Measurements from ENCODE around the gene NTN4. TPM values are rescaled to one million over a fixed set of nuclear protein-coding genes. Genes with fewer than 3 reads are reported as not detected.
A peak's percentile ranks its signal among the peaks of the same experiment; 100 is the strongest.

NTN4 gene
- polyA plus RNA-seq, 1 of the 3 experiments (the other 2 are of a cell fraction): 0.08 TPM

DNA sequence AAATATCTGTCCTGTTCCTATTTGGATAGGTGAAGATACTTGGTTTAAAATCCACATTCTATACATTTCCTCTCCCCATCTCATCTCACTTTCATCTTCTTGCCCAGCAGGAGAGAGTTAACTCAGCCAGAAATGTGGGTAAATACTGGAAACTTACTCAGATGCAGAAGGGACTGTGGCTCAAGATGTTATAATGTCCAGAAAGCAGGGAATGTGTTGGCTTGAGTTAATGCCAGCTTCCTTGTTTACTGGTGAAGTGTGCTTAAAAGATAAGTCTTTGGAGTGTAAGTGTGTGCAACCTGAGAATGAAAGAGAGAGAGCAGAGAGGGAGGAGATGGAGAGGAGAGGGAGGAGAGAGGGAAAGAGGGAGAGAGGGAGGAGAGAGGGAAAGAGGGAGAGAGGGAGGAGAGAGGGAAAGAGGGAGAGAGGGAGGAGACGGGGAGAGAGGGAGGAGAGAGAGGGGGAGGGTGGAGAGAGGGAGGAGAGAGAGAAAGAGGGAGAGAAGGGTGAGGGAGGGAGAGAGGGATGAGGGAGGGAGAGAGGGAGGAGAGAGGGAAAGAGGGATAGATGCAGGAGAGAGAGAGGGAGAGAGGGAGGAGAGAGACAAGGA, 46.2 kb upstream of the NTN4 start (continued):
- no peak for TF ChIP-seq RXRA (IDR thresholded peaks at IDR 0.05; ENCODE audit: borderline replicate concordance, low read depth)
- TF ChIP-seq, protein P1, sequence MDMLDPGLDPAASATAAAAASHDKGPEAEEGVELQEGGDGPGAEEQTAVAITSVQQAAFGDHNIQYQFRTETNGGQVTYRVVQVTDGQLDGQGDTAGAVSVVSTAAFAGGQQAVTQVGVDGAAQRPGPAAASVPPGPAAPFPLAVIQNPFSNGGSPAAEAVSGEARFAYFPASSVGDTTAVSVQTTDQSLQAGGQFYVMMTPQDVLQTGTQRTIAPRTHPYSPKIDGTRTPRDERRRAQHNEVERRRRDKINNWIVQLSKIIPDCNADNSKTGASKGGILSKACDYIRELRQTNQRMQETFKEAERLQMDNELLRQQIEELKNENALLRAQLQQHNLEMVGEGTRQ (IDR thresholded peaks at IDR 0.05; ENCODE audit: borderline replicate concordance, low read depth, low read length): no peak

DNA sequence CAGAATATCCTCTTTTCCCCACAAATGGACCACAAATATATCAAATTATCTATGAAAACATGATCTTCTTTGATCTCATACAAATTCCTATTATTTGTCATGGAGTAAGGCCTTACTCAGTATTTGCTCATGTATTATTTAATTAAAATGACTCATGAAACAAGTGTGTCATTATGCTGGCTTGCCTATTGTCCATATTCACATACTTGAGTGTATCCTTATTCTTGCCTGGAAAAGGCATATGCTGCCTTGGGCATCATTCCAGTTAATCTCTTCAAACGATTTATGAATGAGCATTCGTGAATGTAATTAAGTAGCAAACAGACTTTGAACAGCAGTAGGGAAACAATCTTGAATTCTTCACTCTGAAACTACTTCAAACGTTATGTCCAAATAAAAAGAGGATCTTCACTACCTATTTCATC, 45.6 kb upstream of the NTN4 start:
- no peaks in the 10 kb centered on the region for H3K9me2 ChIP-seq
- peaks cover 16 to 20% of the 10 kb centered on the region in 2 experiments; a peak in 3 of 4 replicates for H3K4me1 ChIP-seq (ENCODE audit: control insufficient read depth in 1 of 2, insufficient read depth in 2 of 2, low read depth in 1 of 2, low read length in 1 of 2)
- H3K9ac ChIP-seq: no peak overlapping the region
- H2AFZ ChIP-seq (ENCODE audit: low read depth): no peak overlapping the region
- no peaks in the 10 kb centered on the region for H3K9me3 ChIP-seq
- H3K4me2 ChIP-seq: peak overlapping the region; percentile 56; the same call in 1 of the 2 replicates
- peaks cover 15% of the 10 kb centered on the region for H4K20me1 ChIP-seq (ENCODE audit: insufficient read depth)
- peak; percentile 21 for DNase-seq
- H3K36me3 ChIP-seq (replicated peaks in 1 of 2; ENCODE audit: control insufficient read depth in 1 of 2, insufficient read depth in 2 of 2, low read length in 1 of 2): no peaks in the 10 kb centered on the region
- CTCF ChIA-PET: interaction anchor here (1.0 kb wide), 1 partner anchor 12 kb away, joined by 3 read pairs; no protein-coding TSS in a partner anchor
- H3K4me3 ChIP-seq (ENCODE audit: low read depth in 2 of 2, low read length in 1 of 2): peak overlapping the region in 1 of 2 experiments; percentile 30; a peak in 1 of 4 replicates
- no peaks in the 10 kb centered on the region for H3K79me2 ChIP-seq (ENCODE audit: insufficient read depth)
- H3K27me3 ChIP-seq (ENCODE audit: insufficient read depth): peaks cover 14% of the 10 kb centered on the region
- peak overlapping the region; percentile 54 to 84 for H3K27ac ChIP-seq (ENCODE audit: low read depth in 2 of 2, low read length in 1 of 2)
- peaks cover 22% of the 10 kb centered on the region for H3F3A ChIP-seq (replicated peaks; ENCODE audit: insufficient read depth)
- WGBS (ENCODE audit: low lambda C conversion rate): 1% methylated on average over 3 of the region's 3 CpGs
- POLR2A ChIA-PET: no interaction called here
- TF ChIP-seq POLR2AphosphoS5 (IDR thresholded peaks at IDR 0.05; ENCODE audit: low read depth, low read length) (peak; percentile 54; the same call in 1 of the 2 replicates), CHD2 (IDR thresholded peaks at IDR 0.05; ENCODE audit: low read length, partially characterized antibody) (no peak), GABPA (IDR thresholded peaks at IDR 0.05; ENCODE audit: low read depth) (no peak), EP300 (IDR thresholded peaks at IDR 0.05; ENCODE audit: borderline replicate concordance in 1 of 2, low read depth in 1 of 2, low read length in 1 of 2) (peak; percentile 43 to 87), MEF2A (IDR thresholded peaks at IDR 0.05; ENCODE audit: borderline replicate concordance, low read depth) (peak; percentile 16; the same call in 1 of the 2 replicates), FOSL2 (IDR thresholded peaks at IDR 0.05; ENCODE audit: borderline replicate concordance, low read depth) (peak; percentile 87), FOXM1 (IDR thresholded peaks at IDR 0.05; ENCODE audit: low read depth) (peak; percentile 83), RAD21 (IDR thresholded peaks at IDR 0.05; ENCODE audit: low read length) (no peak), ELF1 (IDR thresholded peaks at IDR 0.05) (0 out of 2 replicates have a peak, but pooled peaks have one; percentile 21), TEAD4 (IDR thresholded peaks at IDR 0.05; ENCODE audit: borderline replicate concordance, insufficient read depth) (peak; percentile 84), NFIC (IDR thresholded peaks at IDR 0.05; ENCODE audit: borderline replicate concordance) (peak; percentile 75), TAF1 (IDR thresholded peaks at IDR 0.05; ENCODE audit: borderline replicate concordance, low read depth, low read length) (no peak), JUND (IDR thresholded peaks at IDR 0.05) (peak; percentile 88)
- TF ChIP-seq, protein P2, sequence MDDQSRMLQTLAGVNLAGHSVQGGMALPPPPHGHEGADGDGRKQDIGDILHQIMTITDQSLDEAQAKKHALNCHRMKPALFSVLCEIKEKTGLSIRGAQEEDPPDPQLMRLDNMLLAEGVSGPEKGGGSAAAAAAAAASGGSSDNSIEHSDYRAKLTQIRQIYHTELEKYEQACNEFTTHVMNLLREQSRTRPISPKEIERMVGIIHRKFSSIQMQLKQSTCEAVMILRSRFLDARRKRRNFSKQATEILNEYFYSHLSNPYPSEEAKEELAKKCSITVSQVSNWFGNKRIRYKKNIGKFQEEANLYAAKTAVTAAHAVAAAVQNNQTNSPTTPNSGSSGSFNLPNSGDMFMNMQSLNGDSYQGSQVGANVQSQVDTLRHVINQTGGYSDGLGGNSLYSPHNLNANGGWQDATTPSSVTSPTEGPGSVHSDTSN (IDR thresholded peaks at IDR 0.05): peak; percentile 78
- TF ChIP-seq, protein P3, sequence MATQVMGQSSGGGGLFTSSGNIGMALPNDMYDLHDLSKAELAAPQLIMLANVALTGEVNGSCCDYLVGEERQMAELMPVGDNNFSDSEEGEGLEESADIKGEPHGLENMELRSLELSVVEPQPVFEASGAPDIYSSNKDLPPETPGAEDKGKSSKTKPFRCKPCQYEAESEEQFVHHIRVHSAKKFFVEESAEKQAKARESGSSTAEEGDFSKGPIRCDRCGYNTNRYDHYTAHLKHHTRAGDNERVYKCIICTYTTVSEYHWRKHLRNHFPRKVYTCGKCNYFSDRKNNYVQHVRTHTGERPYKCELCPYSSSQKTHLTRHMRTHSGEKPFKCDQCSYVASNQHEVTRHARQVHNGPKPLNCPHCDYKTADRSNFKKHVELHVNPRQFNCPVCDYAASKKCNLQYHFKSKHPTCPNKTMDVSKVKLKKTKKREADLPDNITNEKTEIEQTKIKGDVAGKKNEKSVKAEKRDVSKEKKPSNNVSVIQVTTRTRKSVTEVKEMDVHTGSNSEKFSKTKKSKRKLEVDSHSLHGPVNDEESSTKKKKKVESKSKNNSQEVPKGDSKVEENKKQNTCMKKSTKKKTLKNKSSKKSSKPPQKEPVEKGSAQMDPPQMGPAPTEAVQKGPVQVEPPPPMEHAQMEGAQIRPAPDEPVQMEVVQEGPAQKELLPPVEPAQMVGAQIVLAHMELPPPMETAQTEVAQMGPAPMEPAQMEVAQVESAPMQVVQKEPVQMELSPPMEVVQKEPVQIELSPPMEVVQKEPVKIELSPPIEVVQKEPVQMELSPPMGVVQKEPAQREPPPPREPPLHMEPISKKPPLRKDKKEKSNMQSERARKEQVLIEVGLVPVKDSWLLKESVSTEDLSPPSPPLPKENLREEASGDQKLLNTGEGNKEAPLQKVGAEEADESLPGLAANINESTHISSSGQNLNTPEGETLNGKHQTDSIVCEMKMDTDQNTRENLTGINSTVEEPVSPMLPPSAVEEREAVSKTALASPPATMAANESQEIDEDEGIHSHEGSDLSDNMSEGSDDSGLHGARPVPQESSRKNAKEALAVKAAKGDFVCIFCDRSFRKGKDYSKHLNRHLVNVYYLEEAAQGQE (IDR thresholded peaks at IDR 0.05; ENCODE audit: low read depth, low read length): no peak
- TF ChIP-seq, protein P4, sequence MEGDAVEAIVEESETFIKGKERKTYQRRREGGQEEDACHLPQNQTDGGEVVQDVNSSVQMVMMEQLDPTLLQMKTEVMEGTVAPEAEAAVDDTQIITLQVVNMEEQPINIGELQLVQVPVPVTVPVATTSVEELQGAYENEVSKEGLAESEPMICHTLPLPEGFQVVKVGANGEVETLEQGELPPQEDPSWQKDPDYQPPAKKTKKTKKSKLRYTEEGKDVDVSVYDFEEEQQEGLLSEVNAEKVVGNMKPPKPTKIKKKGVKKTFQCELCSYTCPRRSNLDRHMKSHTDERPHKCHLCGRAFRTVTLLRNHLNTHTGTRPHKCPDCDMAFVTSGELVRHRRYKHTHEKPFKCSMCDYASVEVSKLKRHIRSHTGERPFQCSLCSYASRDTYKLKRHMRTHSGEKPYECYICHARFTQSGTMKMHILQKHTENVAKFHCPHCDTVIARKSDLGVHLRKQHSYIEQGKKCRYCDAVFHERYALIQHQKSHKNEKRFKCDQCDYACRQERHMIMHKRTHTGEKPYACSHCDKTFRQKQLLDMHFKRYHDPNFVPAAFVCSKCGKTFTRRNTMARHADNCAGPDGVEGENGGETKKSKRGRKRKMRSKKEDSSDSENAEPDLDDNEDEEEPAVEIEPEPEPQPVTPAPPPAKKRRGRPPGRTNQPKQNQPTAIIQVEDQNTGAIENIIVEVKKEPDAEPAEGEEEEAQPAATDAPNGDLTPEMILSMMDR (IDR thresholded peaks at IDR 0.05): no peak
- TF ChIP-seq, protein P5, sequence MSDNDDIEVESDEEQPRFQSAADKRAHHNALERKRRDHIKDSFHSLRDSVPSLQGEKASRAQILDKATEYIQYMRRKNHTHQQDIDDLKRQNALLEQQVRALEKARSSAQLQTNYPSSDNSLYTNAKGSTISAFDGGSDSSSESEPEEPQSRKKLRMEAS (IDR thresholded peaks at IDR 0.05; ENCODE audit: low read depth): no peak
- TF ChIP-seq, protein P6, sequence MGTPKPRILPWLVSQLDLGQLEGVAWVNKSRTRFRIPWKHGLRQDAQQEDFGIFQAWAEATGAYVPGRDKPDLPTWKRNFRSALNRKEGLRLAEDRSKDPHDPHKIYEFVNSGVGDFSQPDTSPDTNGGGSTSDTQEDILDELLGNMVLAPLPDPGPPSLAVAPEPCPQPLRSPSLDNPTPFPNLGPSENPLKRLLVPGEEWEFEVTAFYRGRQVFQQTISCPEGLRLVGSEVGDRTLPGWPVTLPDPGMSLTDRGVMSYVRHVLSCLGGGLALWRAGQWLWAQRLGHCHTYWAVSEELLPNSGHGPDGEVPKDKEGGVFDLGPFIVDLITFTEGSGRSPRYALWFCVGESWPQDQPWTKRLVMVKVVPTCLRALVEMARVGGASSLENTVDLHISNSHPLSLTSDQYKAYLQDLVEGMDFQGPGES (IDR thresholded peaks at IDR 0.05; ENCODE audit: low read depth, low read length): no peak
